HFFc6 (cell line): Measurements from ENCODE around the gene TMEM141. TPM values are rescaled to one million over a fixed set of nuclear protein-coding genes. Genes with fewer than 3 reads are reported as not detected.
"Not testable (repeated sequence)": the region's sequence is repeated elsewhere in the genome, so short reads cannot be mapped to it uniquely, and the experiment has no call there.

Experiments used
- DNase-seq: peaks from one replicate; pipeline ENCODE4 v3.0.0-alpha.2; 2018
- H3K27ac Mint-ChIP-seq: 2 replicates; pipeline ENCODE4 v1.8.0; 2020; ENCODE audit warnings: mild to moderate bottlenecking, mixed read lengths
- H3K27me3 Mint-ChIP-seq: 2 replicates; pipeline ENCODE4 v1.8.0; 2021; ENCODE audit warnings: mild to moderate bottlenecking, moderate library complexity, mixed read lengths; ENCODE audit not compliant: insufficient read depth
- H3K36me3 Mint-ChIP-seq: 2 replicates; pipeline ENCODE4 v1.8.0; 2021; ENCODE audit warnings: low read depth, mixed read lengths
- H3K4me1 Mint-ChIP-seq: 2 replicates; pipeline ENCODE4 v1.8.0; 2020; ENCODE audit warnings: low read depth, mixed read lengths
- H3K4me3 Mint-ChIP-seq: 2 replicates; pipeline ENCODE4 v1.8.0; 2020; ENCODE audit warnings: mild to moderate bottlenecking, moderate library complexity, mixed read lengths
- H3K9me3 Mint-ChIP-seq: 2 replicates; pipeline ENCODE4 v1.8.0; 2020; ENCODE audit warnings: mild to moderate bottlenecking, mixed read lengths
- CTCF ChIP-seq: fragments of 200-600 bp; sonication (generic); IDR thresholded peaks from 2 replicates; pipeline ENCODE4 v1.5.0; 2021; ENCODE audit warnings: antibody characterized with exemption, mild to moderate bottlenecking
- total RNA-seq, 6 experiments: library from RNA; stranded (reverse); fragmentation: NEBNext Ultra II Directional; extraction: Animal tissue kit (Norgen Biotek cat#: 25700); gene quantifications; 2 replicates in 1 of 6; 3 replicates in 5 of 6; pipeline ENCODE4 v1.2.3, GENCODE V29; 2021

Gene TMEM141
- total RNA-seq, 6 experiments from 2014 or later: 46.1 to 62.2 (median 52.6) TPM

DNA sequence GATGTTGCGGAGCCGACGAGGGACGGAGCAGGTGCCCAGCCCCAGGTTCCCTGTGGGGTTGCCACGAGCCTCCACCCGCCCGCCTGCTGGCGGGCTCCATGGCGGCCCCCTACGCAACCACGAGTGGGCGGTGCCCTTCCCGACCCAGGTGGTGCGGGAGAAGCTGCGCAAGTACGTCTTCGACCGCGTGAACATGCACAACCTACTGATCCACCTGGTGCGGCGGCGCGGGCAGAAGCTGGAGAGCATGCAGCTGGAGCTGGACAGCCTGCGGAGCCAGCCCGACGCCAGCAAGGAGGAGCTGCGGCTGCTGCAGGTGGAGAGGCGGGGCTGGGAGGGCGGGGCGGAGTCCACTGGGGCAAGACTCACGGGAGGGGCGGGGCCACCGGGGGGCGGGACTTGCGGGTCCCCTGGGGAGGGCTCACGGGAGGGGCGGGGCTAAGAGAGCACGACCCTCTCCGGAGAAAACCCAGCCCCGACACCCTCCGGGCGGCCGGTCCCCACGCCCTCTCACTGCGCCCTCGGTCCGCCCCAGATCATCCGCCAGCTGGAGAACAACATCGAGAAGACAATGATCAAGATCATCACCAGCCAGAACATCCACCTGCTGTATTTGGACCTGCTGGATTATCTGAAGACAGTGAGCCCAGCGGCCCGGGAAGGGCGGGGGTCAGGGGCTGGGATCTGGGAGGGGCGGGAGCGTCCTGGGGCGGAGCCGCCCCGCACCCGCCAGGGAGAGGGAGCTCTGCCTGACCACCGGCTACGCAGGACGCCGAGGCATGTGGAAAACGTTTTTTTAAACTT lies 8.9 kb downstream of the TMEM141 start:
- H3K27ac Mint-ChIP-seq: no peak overlapping the region
- no peak for DNase-seq
- H3K4me3 Mint-ChIP-seq: peak overlapping the region; percentile 74
- H3K4me1 Mint-ChIP-seq: peaks cover 23% of the 10 kb centered on the region
- TF ChIP-seq CTCF: no peak
- peaks cover 39% of the 10 kb centered on the region for H3K27me3 Mint-ChIP-seq
- H3K9me3 Mint-ChIP-seq: no peaks in the 10 kb centered on the region
- H3K36me3 Mint-ChIP-seq: no peaks in the 10 kb centered on the region

GRCh38 chr9:136802321-136802720 lies 11.2 kb downstream of the TMEM141 start:
- no peak overlapping the region for H3K27ac Mint-ChIP-seq
- no peak for DNase-seq
- no peak overlapping the region for H3K4me3 Mint-ChIP-seq
- peaks cover 29% of the 10 kb centered on the region for H3K27me3 Mint-ChIP-seq
- no peak for TF ChIP-seq CTCF
- H3K36me3 Mint-ChIP-seq: no peaks in the 10 kb centered on the region
- H3K4me1 Mint-ChIP-seq: peaks cover 16% of the 10 kb centered on the region
- H3K9me3 Mint-ChIP-seq: no peaks in the 10 kb centered on the region

- not testable (repeated sequence) for H3K9me3 Mint-ChIP-seq
Observed at GRCh38 chr9:136803009-136803550, 11.9 kb downstream of the TMEM141 start.

GRCh38 chr9:136803551-136804508 lies 12.7 kb downstream of the TMEM141 start:
- Mint-ChIP-seq H3K4me3 (no peak overlapping the region), H3K4me1 (peaks cover 18% of the 10 kb centered on the region), H3K27ac (no peak overlapping the region), H3K27me3 (peaks cover 20% of the 10 kb centered on the region), H3K9me3 (no peaks in the 10 kb centered on the region), H3K36me3 (no peaks in the 10 kb centered on the region)
- TF ChIP-seq CTCF: no peak
- no peak for DNase-seq

More at GRCh38 chr9:136803009-136803550, 11.9 kb downstream of the TMEM141 start:
- not testable (repeated sequence) for DNase-seq, H3K27ac Mint-ChIP-seq, H3K36me3 Mint-ChIP-seq, H3K4me3 Mint-ChIP-seq
- Mint-ChIP-seq H3K4me1 (peaks cover 16% of the 10 kb centered on the region), H3K27me3 (peaks cover 26% of the 10 kb centered on the region)

- H3K27ac Mint-ChIP-seq: no peak overlapping the region
- H3K4me1 Mint-ChIP-seq: peaks cover 27% of the 10 kb centered on the region
- peaks cover 14% of the 10 kb centered on the region for H3K27me3 Mint-ChIP-seq
- H3K36me3 Mint-ChIP-seq: peaks cover 6% of the 10 kb centered on the region; the same call in 1 of the 2 replicates
- DNase-seq: no peak
- no peak overlapping the region for H3K4me3 Mint-ChIP-seq
- TF ChIP-seq CTCF: no peak
- H3K9me3 Mint-ChIP-seq: no peaks in the 10 kb centered on the region
Observed at GRCh38 chr9:136804509-136805206, 13.5 kb downstream of the TMEM141 start.
